Mesenchymal stem cell (in vitro differentiated cells and primary cell): ENCODE results near the gene TRIM6.

Experiments
- DNase-seq: peaks from one replicate; pipeline ENCODE4 v3.0.0-alpha.2; 2013
- H2AFZ ChIP-seq: one replicate; pipeline ENCODE4 v1.6.1; 2013; ENCODE audit warnings: low read depth, mild to moderate bottlenecking, control low read depth, inconsistent platforms, low read length, moderate library complexity
- H2AK5ac ChIP-seq: 2 replicates; pipeline ENCODE4 v1.6.1; 2013; ENCODE audit warnings: low read length, moderate library complexity, mild to moderate bottlenecking, inconsistent platforms; ENCODE audit not compliant: severe bottlenecking
- H2BK120ac ChIP-seq: one replicate; pipeline ENCODE4 v1.6.1; 2013; ENCODE audit warnings: low read depth, mild to moderate bottlenecking, inconsistent platforms, low read length, moderate library complexity
- H2BK12ac ChIP-seq, 2 experiments: one replicate each; pipeline ENCODE4 v1.6.1; 2013; ENCODE audit warnings: inconsistent platforms in 2 of 2, low read length in 2 of 2, mild to moderate bottlenecking in 2 of 2, moderate library complexity in 2 of 2, control low read depth in 1 of 2
- H2BK15ac ChIP-seq: one replicate; pipeline ENCODE4 v1.6.1; 2013; ENCODE audit warnings: mild to moderate bottlenecking, low read depth, inconsistent platforms; ENCODE audit not compliant: poor library complexity, severe bottlenecking
- H2BK5ac ChIP-seq: 2 replicates; pipeline ENCODE4 v1.6.1; 2013; ENCODE audit warnings: low read depth, mild to moderate bottlenecking, low read length, control low read depth, inconsistent platforms; ENCODE audit not compliant: poor library complexity, severe bottlenecking
- H3K14ac ChIP-seq, 2 experiments: one replicate each; pipeline ENCODE4 v1.6.1; 2013; ENCODE audit warnings: inconsistent platforms in 2 of 2, low read length in 2 of 2, control low read depth in 1 of 2, mild to moderate bottlenecking in 1 of 2, moderate library complexity in 1 of 2
- H3K18ac ChIP-seq, 2 experiments: one replicate each; pipeline ENCODE4 v1.6.1; 2013; ENCODE audit warnings: inconsistent platforms in 2 of 2, low read length in 2 of 2, control low read depth in 1 of 2, low read depth in 1 of 2, mild to moderate bottlenecking in 1 of 2
- H3K23ac ChIP-seq, 2 experiments: one replicate each; pipeline ENCODE4 v1.6.1; 2013; ENCODE audit warnings: inconsistent platforms in 2 of 2, low read length in 2 of 2, mild to moderate bottlenecking in 2 of 2, moderate library complexity in 2 of 2, control low read depth in 1 of 2
- H3K27ac ChIP-seq: 2 replicates; pipeline ENCODE4 v1.5.1; 2013; ENCODE audit warnings: mild to moderate bottlenecking, moderate library complexity, low read length, control low read depth, inconsistent platforms; ENCODE audit not compliant: poor library complexity, severe bottlenecking
- H3K27me3 ChIP-seq, 2 experiments: 2 replicates each; pipeline versions ENCODE4 v1.6.1 to v1.7.0; 2013; ENCODE audit warnings: low read length in 2 of 2, mild to moderate bottlenecking in 2 of 2, moderate library complexity in 2 of 2, control low read depth in 1 of 2, inconsistent platforms in 1 of 2; ENCODE audit not compliant: control insufficient read depth in 1 of 2, insufficient read depth in 1 of 2
- H3K36me3 ChIP-seq, 2 experiments: 2 replicates each; pipeline versions ENCODE4 v1.6.1 to v1.7.0; 2013; ENCODE audit warnings: low read length in 2 of 2, control low read depth in 1 of 2, inconsistent platforms in 1 of 2, low read depth in 1 of 2, mild to moderate bottlenecking in 1 of 2; ENCODE audit not compliant: insufficient read depth in 2 of 2, control insufficient read depth in 1 of 2
- H3K4ac ChIP-seq, 2 experiments: one replicate each; pipeline ENCODE4 v1.6.1; 2013; ENCODE audit warnings: inconsistent platforms in 2 of 2, low read length in 2 of 2, mild to moderate bottlenecking in 2 of 2, moderate library complexity in 2 of 2, control low read depth in 1 of 2, low read depth in 1 of 2
- H3K4me1 ChIP-seq: 2 replicates; pipeline ENCODE4 v1.6.1; 2013; ENCODE audit warnings: low read depth, low read length, control low read depth; ENCODE audit not compliant: control insufficient read depth, insufficient read depth
- H3K4me2 ChIP-seq: 2 replicates; pipeline ENCODE4 v1.6.1; 2013; ENCODE audit warnings: low read length, mild to moderate bottlenecking, inconsistent platforms; ENCODE audit not compliant: poor library complexity, severe bottlenecking
- H3K4me3 ChIP-seq, 2 experiments: 2 replicates each; pipeline versions ENCODE4 v1.5.1 to v1.7.0; 2013; ENCODE audit warnings: low read length in 2 of 2, mild to moderate bottlenecking in 2 of 2, control low read depth in 1 of 2, low read depth in 1 of 2; ENCODE audit not compliant: insufficient read depth in 1 of 2
- H3K79me1 ChIP-seq: replicated peaks from 2 replicates; pipeline ENCODE4 v1.6.1; 2013; ENCODE audit warnings: mild to moderate bottlenecking, control low read depth, low read length, inconsistent platforms; ENCODE audit not compliant: poor library complexity, severe bottlenecking
- H3K9ac ChIP-seq: 2 replicates; pipeline ENCODE4 v1.7.0; 2013; ENCODE audit warnings: mild to moderate bottlenecking, low read length, moderate library complexity
- H3K9me3 ChIP-seq: 2 replicates; pipeline ENCODE4 v1.7.0; 2013; ENCODE audit warnings: mild to moderate bottlenecking, low read length; ENCODE audit not compliant: control insufficient read depth
- H4K8ac ChIP-seq: one replicate; pipeline ENCODE4 v1.6.1; 2013; ENCODE audit warnings: inconsistent platforms, mild to moderate bottlenecking, low read length, moderate library complexity
- H4K91ac ChIP-seq: one replicate; pipeline ENCODE4 v1.6.1; 2013; ENCODE audit warnings: mild to moderate bottlenecking, low read length, inconsistent platforms
- WGBS: methylation state at CpG from one replicate; pipeline ENCODE4 v1.1.7; 2013; ENCODE audit warnings: mixed read lengths; 5-methylcytosine and 5-hydroxymethylcytosine counted together

TRIM6 gene

DNA sequence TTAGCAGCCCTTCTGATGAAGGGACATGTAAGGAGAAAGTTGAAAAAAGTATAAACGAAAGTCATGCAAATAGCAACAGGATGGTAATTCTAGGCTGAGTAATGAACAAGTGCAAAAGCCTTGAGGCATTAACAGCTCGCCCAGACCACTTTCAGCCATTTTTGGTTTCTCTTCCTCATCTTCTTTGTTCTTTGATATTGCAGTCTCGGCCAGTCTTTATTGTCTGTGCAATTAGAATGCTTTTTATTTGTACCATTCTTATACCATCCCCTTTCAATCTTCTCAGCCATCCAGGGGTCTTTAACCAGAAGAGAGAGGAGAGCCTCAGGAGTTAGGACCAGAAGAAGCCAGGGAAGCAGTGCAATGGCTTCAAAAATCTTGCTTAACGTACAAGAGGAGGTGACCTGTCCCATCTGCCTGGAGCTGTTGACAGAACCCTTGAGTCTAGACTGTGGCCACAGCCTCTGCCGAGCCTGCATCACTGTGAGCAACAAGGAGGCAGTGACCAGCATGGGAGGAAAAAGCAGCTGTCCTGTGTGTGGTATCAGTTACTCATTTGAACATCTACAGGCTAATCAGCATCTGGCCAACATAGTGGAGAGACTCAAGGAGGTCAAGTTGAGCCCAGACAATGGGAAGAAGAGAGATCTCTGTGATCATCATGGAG lies 35.7 kb downstream of the TRIM6 start:
- no peak overlapping the region for H2BK15ac ChIP-seq
- H3K27me3 ChIP-seq = no peaks in the 10 kb centered on the region
- 85% methylated on average over 5 of the region's 5 CpGs for WGBS
- H3K4ac ChIP-seq = no peak overlapping the region
- H3K4me3 ChIP-seq = no peak overlapping the region
- peaks cover 0 to 32% of the 10 kb centered on the region in 2 experiments for H3K36me3 ChIP-seq
- no peaks in the 10 kb centered on the region for H3K79me1 ChIP-seq
- no peak overlapping the region for H2BK5ac ChIP-seq
- H3K18ac ChIP-seq = no peak overlapping the region
- H2BK12ac ChIP-seq = no peak overlapping the region
- H2BK120ac ChIP-seq = no peak overlapping the region
- H4K91ac ChIP-seq = no peak overlapping the region
- H3K27ac ChIP-seq = no peak overlapping the region
- H2AK5ac ChIP-seq = no peak overlapping the region
- H3K4me1 ChIP-seq = no peaks in the 10 kb centered on the region
- no peak overlapping the region for H3K9ac ChIP-seq
- H3K9me3 ChIP-seq = no peaks in the 10 kb centered on the region
- H3K14ac ChIP-seq = no peak overlapping the region
- no peak overlapping the region for H4K8ac ChIP-seq
- no peak overlapping the region for H2AFZ ChIP-seq
- no peak for DNase-seq
- H3K4me2 ChIP-seq = no peak overlapping the region
- H3K23ac ChIP-seq = no peak overlapping the region

DNA sequence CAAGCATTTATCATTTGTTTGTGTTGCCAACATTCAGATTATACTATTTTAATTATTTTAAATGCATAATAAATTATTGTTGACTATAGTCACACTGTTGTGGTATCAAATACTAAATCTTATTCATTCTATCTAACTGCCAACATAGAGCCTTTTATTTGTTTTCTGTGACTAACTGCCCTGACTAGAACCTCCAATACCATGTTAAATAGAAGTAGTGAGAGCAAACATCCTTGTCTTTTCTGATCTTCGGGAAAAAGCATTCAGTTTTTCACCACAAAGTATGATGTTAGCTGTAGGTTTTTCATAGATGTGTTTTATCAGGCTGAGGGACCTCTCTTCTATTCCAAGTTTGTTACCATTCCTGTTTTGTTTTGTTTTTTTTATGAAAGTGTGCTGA lies 43.5 kb downstream of the TRIM6 start:
- DNase-seq = no peak
- H2AK5ac ChIP-seq = no peak overlapping the region
- H3K4me2 ChIP-seq = no peak overlapping the region
- no peaks in the 10 kb centered on the region for H3K79me1 ChIP-seq
- no peaks in the 10 kb centered on the region for H3K9me3 ChIP-seq
- H3K27me3 ChIP-seq = no peaks in the 10 kb centered on the region
- H2BK5ac ChIP-seq = no peak overlapping the region
- no peak overlapping the region for H2BK120ac ChIP-seq
- no peak overlapping the region for H3K4ac ChIP-seq
- H4K8ac ChIP-seq = no peak overlapping the region
- no peak overlapping the region for H4K91ac ChIP-seq
- H3K14ac ChIP-seq = no peak overlapping the region
- peaks cover 0 to 45% of the 10 kb centered on the region in 2 experiments for H3K36me3 ChIP-seq
- no peak overlapping the region for H3K18ac ChIP-seq
- WGBS = 100% methylated on average over 1 of the region's 1 CpG
- no peak overlapping the region for H2BK12ac ChIP-seq
- H3K23ac ChIP-seq = no peak overlapping the region
- H3K4me1 ChIP-seq = no peaks in the 10 kb centered on the region
- H2BK15ac ChIP-seq = no peak overlapping the region
- no peak overlapping the region for H3K27ac ChIP-seq
- H3K4me3 ChIP-seq = no peak overlapping the region
- H3K9ac ChIP-seq = no peak overlapping the region
- no peak overlapping the region for H2AFZ ChIP-seq

DNA sequence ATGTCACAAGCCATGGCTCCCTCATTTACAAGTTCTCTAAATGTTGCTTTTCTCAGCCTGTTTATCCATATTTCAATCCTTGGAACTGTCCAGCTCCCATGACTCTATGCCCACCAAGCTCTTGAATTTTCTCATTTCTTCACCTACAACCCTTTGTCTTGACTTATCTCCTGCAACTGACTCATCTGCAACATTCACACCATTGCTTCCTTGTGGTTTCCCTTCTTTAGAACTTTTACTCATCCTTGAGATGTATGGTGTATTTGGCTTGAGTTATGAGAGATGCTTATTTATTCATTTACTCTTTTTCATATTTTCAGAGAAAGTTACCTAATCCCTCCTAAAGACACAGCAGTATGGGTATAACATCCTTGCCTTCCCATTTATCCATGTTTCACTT lies 47.1 kb downstream of the TRIM6 start:
- no peaks in the 10 kb centered on the region for H3K4me1 ChIP-seq
- peaks cover 0 to 28% of the 10 kb centered on the region in 2 experiments for H3K36me3 ChIP-seq
- no peak overlapping the region for H3K4ac ChIP-seq
- no peak overlapping the region for H3K14ac ChIP-seq
- no peak overlapping the region for H3K4me3 ChIP-seq
- H2BK120ac ChIP-seq = no peak overlapping the region
- no peak overlapping the region for H3K27ac ChIP-seq
- H3K9me3 ChIP-seq = no peaks in the 10 kb centered on the region
- DNase-seq = no peak
- no peak overlapping the region for H3K18ac ChIP-seq
- H4K8ac ChIP-seq = no peak overlapping the region
- H4K91ac ChIP-seq = no peak overlapping the region
- H3K4me2 ChIP-seq = no peak overlapping the region
- H2BK12ac ChIP-seq = no peak overlapping the region
- no peak overlapping the region for H2BK15ac ChIP-seq
- no peaks in the 10 kb centered on the region for H3K27me3 ChIP-seq
- no peak overlapping the region for H3K23ac ChIP-seq
- no peak overlapping the region for H3K9ac ChIP-seq
- H2BK5ac ChIP-seq = no peak overlapping the region
- H3K79me1 ChIP-seq = no peaks in the 10 kb centered on the region
- H2AFZ ChIP-seq = no peak overlapping the region
- no peak overlapping the region for H2AK5ac ChIP-seq

DNA sequence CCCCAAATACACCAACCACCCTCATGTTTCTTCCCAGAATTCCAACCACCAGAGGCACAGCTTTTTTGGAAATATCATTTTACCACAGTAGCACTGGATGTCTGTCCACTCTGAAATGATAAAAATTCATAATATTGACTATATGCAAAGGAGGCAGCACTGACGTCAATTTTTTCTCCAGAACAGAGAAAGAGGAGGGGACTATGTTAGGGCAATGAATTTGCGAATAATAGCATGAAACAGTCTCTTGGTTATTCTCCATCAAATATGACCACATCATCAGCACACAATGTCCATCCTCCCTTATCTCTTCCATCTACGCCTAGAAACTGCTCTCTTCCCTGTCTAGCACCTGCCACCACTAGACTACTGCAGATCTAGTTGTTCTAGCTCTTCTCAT lies 49.7 kb downstream of the TRIM6 start:
- H2BK5ac ChIP-seq = no peak overlapping the region
- H3K27ac ChIP-seq = no peak overlapping the region
- no peak overlapping the region for H2BK15ac ChIP-seq
- H3K36me3 ChIP-seq = peaks cover 0 to 26% of the 10 kb centered on the region in 2 experiments
- H3K4me1 ChIP-seq = no peaks in the 10 kb centered on the region
- no peak overlapping the region for H2AFZ ChIP-seq
- no peak overlapping the region for H3K14ac ChIP-seq
- no peak overlapping the region for H4K8ac ChIP-seq
- H3K4me3 ChIP-seq = no peak overlapping the region
- no peaks in the 10 kb centered on the region for H3K9me3 ChIP-seq
- H3K79me1 ChIP-seq = no peaks in the 10 kb centered on the region
- no peak overlapping the region for H3K9ac ChIP-seq
- WGBS = 95% methylated on average over 3 of the region's 3 CpGs
- no peak overlapping the region for H4K91ac ChIP-seq
- H2AK5ac ChIP-seq = no peak overlapping the region
- no peak overlapping the region for H3K18ac ChIP-seq
- no peaks in the 10 kb centered on the region for H3K27me3 ChIP-seq
- DNase-seq = no peak
- no peak overlapping the region for H3K23ac ChIP-seq
- H3K4ac ChIP-seq = no peak overlapping the region
- no peak overlapping the region for H2BK12ac ChIP-seq
- H3K4me2 ChIP-seq = no peak overlapping the region
- no peak overlapping the region for H2BK120ac ChIP-seq
